Smooth muscle cell (in vitro differentiated cells): Measurements from ENCODE around the gene FRYL. TPM values are rescaled to one million over a fixed set of nuclear protein-coding genes. Genes with fewer than 3 reads are reported as not detected.

Source experiments
- DNase-seq: peaks from one replicate; lab custom pipeline; 2025; ENCODE audit not compliant: unreplicated experiment; lab: John Stamatoyannopoulos, UW
- H2AFZ ChIP-seq: fragments of 200-600 bp; sonication (generic); 2 replicates; pipeline ENCODE4 v1.6.0; 2016; ENCODE audit warnings: antibody characterized with exemption, low read depth, mild to moderate bottlenecking
- H3F3A ChIP-seq: fragments of 200-600 bp; sonication (generic); 2 replicates; pipeline ENCODE4 v1.6.0; 2017; ENCODE audit warnings: antibody characterized with exemption, low read depth
- H3K27ac ChIP-seq: fragments of 200-600 bp; sonication (generic); 2 replicates; pipeline ENCODE4 v1.5.1; 2016; ENCODE audit warnings: low read depth, mild to moderate bottlenecking
- H3K27me3 ChIP-seq: fragments of 200-600 bp; sonication (generic); 2 replicates; pipeline ENCODE4 v1.6.1; 2016; ENCODE audit warnings: low read depth, mild to moderate bottlenecking
- H3K36me3 ChIP-seq: fragments of 200-600 bp; sonication (generic); 2 replicates; pipeline ENCODE4 v1.5.1; 2016; ENCODE audit warnings: low read depth
- H3K4me1 ChIP-seq: fragments of 200-600 bp; sonication (generic); 2 replicates; pipeline ENCODE4 v1.5.1; 2016; ENCODE audit warnings: low read depth
- H3K4me2 ChIP-seq: fragments of 200-600 bp; sonication (generic); 2 replicates; pipeline ENCODE4 v1.6.0; 2016; ENCODE audit warnings: mild to moderate bottlenecking
- H3K4me3 ChIP-seq: fragments of 200-600 bp; sonication (generic); 2 replicates; pipeline ENCODE4 v1.5.1; 2016; ENCODE audit warnings: mild to moderate bottlenecking
- H3K79me2 ChIP-seq: fragments of 200-600 bp; sonication (generic); 2 replicates; pipeline ENCODE4 v1.6.0; 2016; ENCODE audit warnings: low read depth, mild to moderate bottlenecking
- H3K9ac ChIP-seq: fragments of 200-600 bp; sonication (generic); 2 replicates; pipeline ENCODE4 v1.6.0; 2016; ENCODE audit warnings: low read depth
- H3K9me3 ChIP-seq: fragments of 200-600 bp; sonication (generic); replicated peaks from 2 replicates; pipeline ENCODE4 v1.5.1; 2016; ENCODE audit warnings: low read depth
- H4K20me1 ChIP-seq: fragments of 200-600 bp; sonication (generic); 2 replicates; pipeline ENCODE4 v1.6.0; 2016; ENCODE audit warnings: low read depth
- WGBS: methylation state at CpG from one replicate; pipeline ENCODE4 v1.1.7; 2016; ENCODE audit warnings: low lambda C conversion rate; 5-methylcytosine and 5-hydroxymethylcytosine counted together
- polyA plus RNA-seq: library from polyadenylated mRNA; unstranded; fragments of >200 nt; fragmentation: Nextera tagmentation; extraction: Ambion mirVana; gene quantifications from 2 replicates; pipeline ENCODE4 v1.2.1, GENCODE V29; 2016
- total RNA-seq: library from RNA; depleted of rRNA; stranded (reverse); fragments of >200 nt; gene quantifications from 2 replicates; pipeline ENCODE4 v1.2.3, GENCODE V29; 2014
- TF ChIP-seq, protein P1 (sequence below): fragments of 200-600 bp; sonication (generic); IDR thresholded peaks from 2 replicates; pipeline ENCODE4 v1.5.1; 2017; ENCODE audit warnings: borderline replicate concordance, mild to moderate bottlenecking, antibody characterized with exemption; ENCODE audit not compliant: insufficient read depth, poor library complexity, severe bottlenecking

FRYL gene
- total and polyA plus RNA-seq, 2 experiments from 2014 or later = 14.9 to 56.6 TPM

DNA sequence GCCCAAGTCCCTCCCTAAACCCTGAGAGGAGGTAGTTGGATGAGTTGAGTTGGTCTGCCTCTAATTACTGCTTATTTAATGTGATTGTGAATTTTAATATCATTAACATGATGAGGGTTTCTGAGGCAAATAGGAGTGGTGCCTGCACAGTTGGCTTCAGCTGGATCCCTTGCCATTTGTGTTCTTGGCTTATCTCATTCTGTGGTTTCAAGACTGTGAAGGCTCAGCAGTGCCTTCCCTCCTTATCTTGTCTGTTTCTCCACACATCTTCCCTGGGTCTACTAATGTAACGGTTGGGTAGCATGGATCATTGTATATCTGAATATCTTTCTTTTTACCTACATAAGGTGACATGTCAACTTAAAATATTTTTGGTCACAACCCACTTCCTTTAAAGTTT lies 298.5 kb downstream of the FRYL start:
- no peaks in the 10 kb centered on the region for H4K20me1 ChIP-seq
- no peak overlapping the region for H3K4me2 ChIP-seq
- no peaks in the 10 kb centered on the region for H3K9me3 ChIP-seq
- 46% methylated on average over 1 of the region's 1 CpG for WGBS
- DNase-seq = no peak
- H3F3A ChIP-seq = no peaks in the 10 kb centered on the region
- H3K27ac ChIP-seq = no peak overlapping the region
- no peak overlapping the region for H3K9ac ChIP-seq
- H3K27me3 ChIP-seq = peaks cover 79% of the 10 kb centered on the region
- TF ChIP-seq, protein P1, sequence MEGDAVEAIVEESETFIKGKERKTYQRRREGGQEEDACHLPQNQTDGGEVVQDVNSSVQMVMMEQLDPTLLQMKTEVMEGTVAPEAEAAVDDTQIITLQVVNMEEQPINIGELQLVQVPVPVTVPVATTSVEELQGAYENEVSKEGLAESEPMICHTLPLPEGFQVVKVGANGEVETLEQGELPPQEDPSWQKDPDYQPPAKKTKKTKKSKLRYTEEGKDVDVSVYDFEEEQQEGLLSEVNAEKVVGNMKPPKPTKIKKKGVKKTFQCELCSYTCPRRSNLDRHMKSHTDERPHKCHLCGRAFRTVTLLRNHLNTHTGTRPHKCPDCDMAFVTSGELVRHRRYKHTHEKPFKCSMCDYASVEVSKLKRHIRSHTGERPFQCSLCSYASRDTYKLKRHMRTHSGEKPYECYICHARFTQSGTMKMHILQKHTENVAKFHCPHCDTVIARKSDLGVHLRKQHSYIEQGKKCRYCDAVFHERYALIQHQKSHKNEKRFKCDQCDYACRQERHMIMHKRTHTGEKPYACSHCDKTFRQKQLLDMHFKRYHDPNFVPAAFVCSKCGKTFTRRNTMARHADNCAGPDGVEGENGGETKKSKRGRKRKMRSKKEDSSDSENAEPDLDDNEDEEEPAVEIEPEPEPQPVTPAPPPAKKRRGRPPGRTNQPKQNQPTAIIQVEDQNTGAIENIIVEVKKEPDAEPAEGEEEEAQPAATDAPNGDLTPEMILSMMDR = no peak
- no peak overlapping the region for H2AFZ ChIP-seq
- H3K79me2 ChIP-seq = no peaks in the 10 kb centered on the region
- no peaks in the 10 kb centered on the region for H3K36me3 ChIP-seq
- H3K4me3 ChIP-seq = no peak overlapping the region
- H3K4me1 ChIP-seq = no peaks in the 10 kb centered on the region

DNA sequence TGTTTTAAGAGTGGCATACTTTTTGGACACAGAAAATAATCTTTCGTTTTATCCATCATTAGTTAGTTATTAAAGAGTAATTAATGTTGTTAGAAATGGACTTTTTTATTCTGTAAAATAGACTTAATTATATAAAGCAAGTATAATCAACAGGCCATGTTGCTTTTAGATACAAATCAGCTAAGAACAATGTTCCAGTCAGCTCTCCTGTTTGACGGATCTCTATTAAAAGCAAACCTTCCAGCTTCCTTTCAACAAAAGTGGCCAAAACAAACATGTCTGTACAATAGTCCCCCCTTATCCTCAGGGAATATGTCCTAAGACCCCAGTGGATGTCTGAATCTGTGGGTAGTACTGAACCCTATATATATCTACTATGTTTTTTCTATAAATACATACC lies 301.8 kb downstream of the FRYL start:
- Histone ChIP-seq H3K27me3 (peaks cover 46% of the 10 kb centered on the region), H3F3A (no peaks in the 10 kb centered on the region), H3K4me1 (no peaks in the 10 kb centered on the region), H4K20me1 (no peaks in the 10 kb centered on the region), H3K4me3 (no peak overlapping the region), H3K36me3 (no peaks in the 10 kb centered on the region), H3K9ac (no peak overlapping the region), H3K9me3 (no peaks in the 10 kb centered on the region), H3K4me2 (no peak overlapping the region), H3K27ac (no peak overlapping the region), H2AFZ (no peak overlapping the region), H3K79me2 (no peaks in the 10 kb centered on the region)
- WGBS = 90% methylated on average over 2 of the region's 2 CpGs
- no peak for DNase-seq
- TF ChIP-seq, protein P1 = no peak

DNA sequence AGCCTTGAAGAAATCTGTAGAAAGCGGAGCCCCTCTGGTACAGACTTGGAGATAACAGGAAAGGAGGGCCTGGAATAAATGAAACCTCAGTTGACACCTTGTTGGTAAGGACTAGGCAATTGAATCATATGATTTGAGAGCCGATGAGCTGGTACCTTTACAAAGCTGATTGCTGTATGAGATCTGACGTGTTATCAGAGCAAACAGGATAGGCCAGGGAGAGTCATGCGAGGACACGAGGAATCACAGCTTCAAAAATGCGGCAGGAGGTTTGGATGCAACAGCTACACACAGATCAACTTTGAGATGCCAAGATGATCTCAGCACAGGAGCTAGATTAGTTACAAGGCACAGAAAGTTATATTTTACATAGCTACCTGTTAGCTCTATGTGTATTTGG lies 304.3 kb downstream of the FRYL start:
- H3K79me2 ChIP-seq = no peaks in the 10 kb centered on the region
- no peak overlapping the region for H2AFZ ChIP-seq
- DNase-seq = no peak
- H3K4me2 ChIP-seq = no peak overlapping the region
- no peaks in the 10 kb centered on the region for H4K20me1 ChIP-seq
- no peaks in the 10 kb centered on the region for H3K36me3 ChIP-seq
- H3K9me3 ChIP-seq = no peaks in the 10 kb centered on the region
- peaks cover 21% of the 10 kb centered on the region for H3K27me3 ChIP-seq
- TF ChIP-seq, protein P1 = no peak
- H3K4me3 ChIP-seq = no peak overlapping the region
- H3K9ac ChIP-seq = no peak overlapping the region
- no peak overlapping the region for H3K27ac ChIP-seq
- 94% methylated on average over 6 of the region's 6 CpGs for WGBS
- no peaks in the 10 kb centered on the region for H3K4me1 ChIP-seq
- H3F3A ChIP-seq = no peaks in the 10 kb centered on the region

DNA sequence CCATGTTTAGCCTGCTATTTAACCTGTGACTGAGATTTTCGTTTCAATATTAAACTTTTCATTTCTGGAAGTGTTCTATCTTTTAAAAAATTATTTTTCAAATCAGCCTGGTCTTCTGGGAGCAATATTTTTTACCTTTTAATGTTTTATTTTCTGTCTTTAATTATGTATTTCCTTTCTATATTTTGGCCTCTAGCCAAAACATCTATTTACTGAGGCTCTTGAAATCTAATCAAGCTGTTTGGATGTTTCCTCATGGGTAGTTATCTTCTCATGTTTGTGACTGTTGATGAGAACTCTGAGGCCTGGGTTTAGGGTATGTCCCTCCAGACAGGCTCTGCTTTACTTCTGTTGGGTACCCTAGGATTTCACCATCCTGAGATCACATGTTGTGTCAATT lies 307.3 kb downstream of the FRYL start:
- Histone ChIP-seq H3K27ac (no peak overlapping the region), H3K79me2 (no peaks in the 10 kb centered on the region), H3K4me1 (no peaks in the 10 kb centered on the region), H3K9ac (no peak overlapping the region), H3K36me3 (no peaks in the 10 kb centered on the region), H2AFZ (no peak overlapping the region), H3K4me3 (no peak overlapping the region), H3K27me3 (no peaks in the 10 kb centered on the region), H3F3A (no peaks in the 10 kb centered on the region), H3K9me3 (no peaks in the 10 kb centered on the region), H4K20me1 (no peaks in the 10 kb centered on the region), H3K4me2 (no peak overlapping the region)
- no peak for DNase-seq
- WGBS = 89% methylated on average over 1 of the region's 1 CpG
- TF ChIP-seq, protein P1 = no peak
